Measurements from ENCODE around the gene GPC6.

GPC6 gene

DNA sequence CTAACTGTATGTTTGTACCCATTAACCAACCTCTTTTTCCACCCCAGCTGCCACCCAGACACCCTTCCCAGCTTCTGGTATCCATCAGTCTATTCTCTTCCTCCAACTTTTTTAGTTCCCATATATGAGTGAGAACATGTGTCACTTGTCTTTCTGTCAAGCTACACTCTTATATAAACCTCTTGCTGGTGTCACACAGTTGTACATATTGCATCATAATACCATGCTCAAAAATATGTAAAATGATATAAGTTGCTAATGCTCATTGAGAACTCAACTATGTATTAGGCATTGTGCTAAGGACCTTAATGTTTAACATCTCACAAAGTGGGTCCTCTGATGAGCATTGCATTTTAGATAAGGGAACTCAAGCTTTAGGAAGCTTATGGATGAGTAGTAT lies 395.4 kb downstream of the GPC6 start:
- no peak for DNase-seq

GRCh38 chr13:93624311-93624777 lies 397.7 kb downstream of the GPC6 start:
- peak; percentile 10 for DNase-seq

DNA sequence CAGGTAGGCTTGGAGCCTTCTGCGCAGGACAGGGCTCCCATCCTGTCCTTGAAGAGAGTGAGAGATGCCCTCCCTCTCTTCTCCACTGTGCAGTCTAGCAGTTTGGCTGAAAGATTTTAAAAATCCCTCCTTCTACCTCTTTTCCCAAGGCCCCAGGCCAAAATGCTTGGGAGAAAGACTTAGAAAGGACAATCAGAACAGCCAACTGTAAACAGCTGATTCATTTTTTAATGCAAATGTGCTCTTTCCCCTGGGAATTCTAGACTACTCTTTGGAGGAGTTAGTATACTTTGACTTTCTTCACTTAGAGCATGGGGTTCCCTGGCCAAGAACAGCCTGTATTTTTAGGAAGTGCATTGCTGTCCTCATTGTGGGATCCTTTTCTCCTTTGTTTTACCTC lies 398.9 kb downstream of the GPC6 start:
- no peak for DNase-seq

DNA sequence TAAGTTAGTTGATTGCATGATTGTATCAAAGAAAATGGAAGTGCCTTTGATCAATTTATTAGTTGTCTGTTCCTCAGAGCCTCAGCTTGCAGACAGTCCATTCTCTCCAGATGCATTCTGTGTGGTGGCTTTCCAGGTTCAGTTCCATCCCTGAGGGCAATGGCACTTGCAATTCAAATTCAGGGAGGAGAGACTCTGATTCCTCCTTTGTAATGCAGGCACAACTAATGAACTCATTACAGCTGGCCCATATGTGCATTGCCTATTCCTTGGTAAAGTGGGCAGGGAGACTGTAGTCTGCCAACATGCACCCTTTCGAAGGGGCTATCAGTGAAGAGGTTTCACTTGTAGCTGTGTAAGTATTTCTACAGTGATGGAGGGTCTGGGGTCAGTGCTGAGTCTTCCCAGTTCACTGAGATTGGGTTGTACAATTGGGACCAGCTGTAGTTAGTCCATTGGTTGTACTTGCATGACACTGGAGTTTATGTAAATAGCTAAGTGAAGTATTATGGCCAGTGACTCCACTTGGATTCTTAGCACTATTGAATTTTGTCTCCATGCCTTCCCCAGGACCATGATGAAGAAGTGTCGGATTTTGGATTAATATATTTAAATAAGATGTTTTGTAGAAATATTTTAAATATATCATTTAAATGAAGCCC lies 401.7 kb downstream of the GPC6 start:
- DNase-seq, result no peak

GRCh38 chr13:93635616-93636032 lies 409.0 kb downstream of the GPC6 start:
- no peak for DNase-seq

GRCh38 chr13:93637852-93638251 lies 411.2 kb downstream of the GPC6 start:
- no peak for DNase-seq

GRCh38 chr13:93640452-93640851 lies 413.8 kb downstream of the GPC6 start:
- DNase-seq, result no peak

DNA sequence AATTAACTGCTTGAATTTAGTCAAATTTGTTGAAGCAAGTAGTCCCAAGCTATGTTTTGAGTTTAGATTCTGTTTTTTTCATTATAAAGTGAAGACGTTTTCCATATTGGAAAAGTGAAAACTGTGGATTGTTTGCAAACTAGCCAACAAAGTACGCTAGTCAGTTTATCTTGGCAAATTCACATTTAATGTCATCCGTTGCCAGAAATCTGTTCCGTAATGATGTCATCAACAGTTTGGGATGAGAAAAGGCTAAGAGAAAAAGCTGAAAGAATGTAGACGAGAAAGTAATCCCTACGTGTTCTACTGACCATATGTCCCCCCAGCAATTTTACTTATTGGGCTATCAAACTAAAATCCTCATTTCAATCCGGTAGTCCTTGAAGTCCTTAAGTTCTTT lies 419.6 kb downstream of the GPC6 start:
- no peak for DNase-seq

- no peak for DNase-seq
These were observed 422.9 kb downstream of the GPC6 start for GRCh38 chr13:93649496-93649895.

DNA sequence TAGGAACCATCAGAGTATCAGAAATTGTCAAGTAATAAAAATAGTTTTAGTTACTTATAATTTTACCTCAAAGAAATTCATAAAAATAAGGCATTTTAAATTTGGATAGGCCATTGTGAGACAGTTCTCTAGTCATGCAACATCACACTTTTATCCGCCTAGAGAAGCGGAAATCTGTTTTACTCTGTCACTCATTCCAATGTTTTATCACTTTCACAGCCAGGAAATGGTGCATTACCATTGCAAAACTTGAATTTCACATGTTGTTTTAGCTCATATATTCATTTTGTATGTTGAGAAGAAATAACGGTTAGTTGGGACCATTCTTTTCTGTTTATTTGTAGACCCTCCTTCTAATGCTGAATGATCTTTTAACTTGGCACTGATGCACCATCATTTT lies 427.2 kb downstream of the GPC6 start:
- no peak for DNase-seq

GRCh38 chr13:93655154-93655553 lies 428.5 kb downstream of the GPC6 start:
- DNase-seq, result no peak

DNA sequence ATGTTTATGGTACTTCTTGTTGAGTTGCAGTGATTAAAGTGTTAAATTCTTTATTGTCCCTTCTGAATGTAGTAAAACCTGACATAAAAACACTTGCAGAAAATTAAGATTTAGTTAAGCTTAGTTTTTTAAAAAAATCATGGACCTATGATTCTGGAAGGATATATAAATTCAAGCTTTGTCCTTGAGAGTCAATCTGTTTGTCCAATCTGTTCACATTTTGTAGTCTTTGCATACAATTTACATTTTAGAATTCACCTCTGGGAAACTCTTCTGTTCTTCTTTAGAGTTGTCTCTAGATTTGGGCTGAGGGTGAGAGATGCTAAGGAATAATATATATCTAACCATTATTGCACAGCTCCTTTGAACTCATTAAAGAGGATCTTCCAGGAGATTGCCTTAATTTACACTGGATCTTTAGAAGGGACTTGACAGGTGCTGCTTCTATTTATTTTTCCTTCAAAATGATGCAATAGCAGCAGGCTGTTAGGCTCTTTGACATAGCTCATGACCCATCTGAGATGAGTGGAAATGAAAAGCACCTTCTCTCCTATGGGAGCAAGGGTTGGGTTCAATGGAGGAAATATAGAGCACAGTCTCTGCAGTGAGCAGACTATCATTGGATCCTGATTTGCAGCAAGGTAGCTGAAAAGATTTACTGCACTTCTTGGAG lies 433.9 kb downstream of the GPC6 start:
- no peak for DNase-seq

GRCh38 chr13:93670866-93671265 lies 444.3 kb downstream of the GPC6 start:
- no peak for DNase-seq

- DNase-seq, result no peak
These were observed 446.4 kb downstream of the GPC6 start for GRCh38 chr13:93672996-93673395.

- DNase-seq, result no peak
These were observed 447.3 kb downstream of the GPC6 start for GRCh38 chr13:93673885-93674284.

DNA sequence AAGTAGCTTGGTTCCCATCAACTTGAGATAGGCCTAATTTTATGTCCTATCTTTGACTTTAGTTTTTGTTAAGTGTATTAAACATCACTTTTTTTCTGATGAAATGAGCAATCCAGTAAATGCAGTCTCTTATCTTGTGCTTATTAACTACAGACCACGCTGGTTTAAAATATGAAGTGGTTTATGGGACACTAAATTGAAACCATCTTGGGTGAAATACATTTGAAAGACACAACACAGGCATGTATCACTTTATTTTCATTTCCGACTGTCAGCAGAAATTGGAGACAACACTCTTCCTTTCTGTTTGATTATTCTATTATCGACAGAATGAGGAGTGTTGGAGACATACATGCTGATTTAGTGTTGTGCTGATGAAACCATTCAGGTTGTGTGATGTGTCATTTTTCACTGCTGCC lies 447.7 kb downstream of the GPC6 start:
- no peak for DNase-seq

GRCh38 chr13:93680329-93680728 lies 453.7 kb downstream of the GPC6 start:
- DNase-seq, result no peak

DNA sequence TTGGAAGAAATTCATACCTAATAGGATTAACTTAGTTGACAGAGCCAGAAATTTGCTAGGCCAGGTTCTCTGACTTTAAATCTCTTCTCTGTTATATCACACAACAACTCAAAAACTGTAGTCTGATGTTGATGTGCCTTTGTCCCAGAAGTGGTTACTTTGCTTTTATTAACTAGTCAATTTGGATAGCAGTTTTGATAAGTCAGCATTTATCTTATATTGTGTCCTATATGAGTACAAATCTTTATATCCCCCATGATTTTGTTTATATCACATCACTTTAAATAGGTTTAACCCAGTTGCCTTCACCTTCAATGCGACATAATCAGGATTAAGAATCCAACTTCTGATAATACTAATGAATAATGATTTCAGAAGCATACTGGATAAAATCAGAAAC lies 459.3 kb downstream of the GPC6 start:
- DNase-seq, result no peak

DNA sequence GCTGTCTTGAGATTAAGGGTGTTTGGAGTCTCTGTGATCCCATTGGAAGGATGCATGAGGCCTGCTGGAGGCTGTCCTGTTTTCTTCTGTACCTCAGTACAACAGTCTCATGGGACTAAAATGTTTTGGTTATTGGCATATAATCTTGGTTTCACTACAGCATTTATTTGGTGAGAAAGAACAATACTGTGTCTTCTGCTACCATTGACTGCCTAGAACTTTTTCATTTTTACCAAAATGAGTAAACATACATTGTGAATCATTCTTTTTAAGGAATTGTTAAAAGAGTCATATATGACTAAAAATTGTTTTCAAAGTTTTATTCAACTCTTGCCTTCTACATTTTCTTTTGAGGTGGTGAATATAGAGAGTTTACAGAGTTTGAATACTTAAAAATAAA lies 459.8 kb downstream of the GPC6 start:
- DNase-seq, result no peak

- no peak for DNase-seq
These were observed 460.7 kb downstream of the GPC6 start for GRCh38 chr13:93687261-93687660.

DNA sequence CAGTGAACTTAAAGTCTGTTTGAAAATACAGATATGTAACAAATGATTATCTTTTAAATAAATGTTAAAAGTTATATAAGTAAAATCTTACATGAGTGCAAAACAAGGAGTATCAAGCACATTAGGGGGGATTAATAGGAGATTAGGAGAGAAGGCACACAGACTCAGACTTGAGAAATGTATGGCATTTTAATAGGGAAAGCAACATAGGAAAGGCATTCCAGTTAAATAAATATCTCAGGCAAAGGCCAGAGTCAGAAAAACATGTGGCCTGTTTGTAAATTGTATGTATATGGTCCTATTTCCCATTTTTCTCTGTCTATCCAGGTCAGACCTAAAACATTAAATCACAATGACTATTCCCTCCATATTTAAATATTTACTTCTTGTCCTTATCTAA lies 462.7 kb downstream of the GPC6 start:
- DNase-seq, result no peak

- peak; percentile 28 for DNase-seq
These were observed 463.5 kb downstream of the GPC6 start for GRCh38 chr13:93690139-93690538.

DNA sequence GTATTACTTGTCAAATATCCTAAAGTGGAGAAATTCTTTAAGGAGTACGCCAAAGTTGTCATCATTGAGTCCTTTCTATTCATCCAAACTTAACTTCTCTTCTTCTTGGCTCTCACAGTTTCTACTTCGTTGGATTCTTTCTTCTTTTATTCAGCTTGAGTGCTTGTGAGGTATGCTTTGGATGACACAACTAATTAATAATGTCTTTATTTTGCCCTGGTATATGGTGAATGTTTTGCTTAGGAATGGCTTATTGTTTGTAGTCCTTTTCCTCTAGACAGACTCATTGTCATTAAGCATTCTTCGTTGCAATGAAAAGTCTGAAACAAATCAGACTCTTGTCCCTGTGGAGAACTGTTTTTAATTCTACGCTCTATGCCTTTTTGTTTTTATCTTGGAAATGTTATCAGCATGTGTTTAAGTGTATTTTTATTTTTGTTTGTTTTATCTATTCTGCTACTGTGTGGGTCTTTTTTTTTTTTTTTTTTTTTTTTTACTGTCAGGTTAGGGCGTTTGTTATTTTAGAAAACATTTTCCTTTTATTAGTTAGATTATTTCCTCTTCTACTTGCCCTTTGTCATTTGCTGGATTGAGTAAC lies 471.5 kb downstream of the GPC6 start:
- DNase-seq, result no peak

GRCh38 chr13:93700115-93700514 lies 473.5 kb downstream of the GPC6 start:
- no peak for DNase-seq
